Measurements from ENCODE around the gene ST14.

ST14 gene

GRCh38 chr11:130201026-130201425 is 41.4 kb downstream of the ST14 start:
- TF ChIP-seq ZNF776 (tag by site-specific recombination; IDR thresholded peaks at IDR 0.05; ENCODE audit: borderline replicate concordance) (no peak), ZNF16 (tag by site-specific recombination; IDR thresholded peaks at IDR 0.05; ENCODE audit: low read depth) (no peak), ZNF341 (tag by site-specific recombination; IDR thresholded peaks at IDR 0.05; ENCODE audit: low read depth) (no peak), ZNF830 (tag by site-specific recombination; IDR thresholded peaks at IDR 0.05; ENCODE audit: low read depth) (no peak), OVOL3 (tag by site-specific recombination; IDR thresholded peaks at IDR 0.05) (no peak), OSR2 (tag by site-specific recombination; IDR thresholded peaks at IDR 0.05) (no peak), ZNF692 (tag by site-specific recombination; IDR thresholded peaks at IDR 0.05) (no peak), REPIN1 (tag by site-specific recombination; IDR thresholded peaks at IDR 0.05; ENCODE audit: low read depth) (no peak), ZNF280C (tag by site-specific recombination; IDR thresholded peaks at IDR 0.05) (no peak), ZNF184 (tag by site-specific recombination; IDR thresholded peaks at IDR 0.05) (no peak)
- POLR2A ChIA-PET = no interaction called here
- Histone ChIP-seq H3K4me1 (ENCODE audit: control insufficient read depth, insufficient read depth, low read length) (no peaks in the 10 kb centered on the region), H3K9me3 (ENCODE audit: control insufficient read depth, insufficient read depth, low read depth, low read length) (no peaks in the 10 kb centered on the region), H3K4me3 (ENCODE audit: low read depth, low read length) (no peak overlapping the region), H3K27ac (ENCODE audit: extremely low read depth, low read depth, low read length) (no peak overlapping the region), H3K36me3 (ENCODE audit: control insufficient read depth in 2 of 2, insufficient read depth in 1 of 2, low read length in 2 of 2) (no peaks in the 10 kb centered on the region)
- CTCF ChIA-PET = interaction anchor here (0.6 to 1.7 kb wide), 4 partner anchors 12 to 661 kb away, joined by 3 to 6 read pairs (median 3); no protein-coding TSS in a partner anchor

- TF ChIP-seq ZNF639 (tag by site-specific recombination; IDR thresholded peaks at IDR 0.05) (no peak), ZNF394 (tag by site-specific recombination; IDR thresholded peaks at IDR 0.05; ENCODE audit: borderline replicate concordance) (no peak), ZNF560 (tag by site-specific recombination; IDR thresholded peaks at IDR 0.05; ENCODE audit: borderline replicate concordance) (no peak), ZNF580 (tag by site-specific recombination; IDR thresholded peaks at IDR 0.05) (no peak), ZNF585B (tag by site-specific recombination; IDR thresholded peaks at IDR 0.05) (no peak), ZNF324 (tag by site-specific recombination; IDR thresholded peaks at IDR 0.05) (no peak), ZNF155 (tag by site-specific recombination; IDR thresholded peaks at IDR 0.05) (no peak), SETDB1 (IDR thresholded peaks at IDR 0.05; ENCODE audit: insufficient read length, low read length) (no peak)
- Histone ChIP-seq H3K9me3 (ENCODE audit: control insufficient read depth, insufficient read depth, low read depth, low read length) (no peaks in the 10 kb centered on the region), H3K4me3 (ENCODE audit: low read depth, low read length) (no peak overlapping the region), H3K27ac (ENCODE audit: extremely low read depth, low read depth, low read length) (no peak overlapping the region), H3K36me3 (ENCODE audit: control insufficient read depth in 2 of 2, insufficient read depth in 1 of 2, low read length in 2 of 2) (no peaks in the 10 kb centered on the region), H3K4me1 (ENCODE audit: control insufficient read depth, insufficient read depth, low read length) (no peaks in the 10 kb centered on the region)
- ChIA-PET CTCF (interaction anchor here (0.6 to 1.7 kb wide), 3 partner anchors 10 to 229 kb away, joined by 3 to 6 read pairs (median 4); no protein-coding TSS in a partner anchor), POLR2A (no interaction called here)
Observed at GRCh38 chr11:130202009-130202817, 42.6 kb downstream of the ST14 start.
